Hepatocyte (in vitro differentiated cells): ENCODE data around the gene PCNT.

ENCODE experiments used
- EZH2phosphoT487 ChIP-seq: fragments of 200-600 bp; sonication (generic); IDR thresholded peaks from one replicate; pipeline ENCODE4 v1.6.1; 2018; ENCODE audit warnings: antibody characterized with exemption, mild to moderate bottlenecking, low read depth, moderate library complexity; ENCODE audit not compliant: unreplicated experiment, severe bottlenecking
- TF ChIP-seq, protein P1 (sequence below): fragments of 200-600 bp; sonication (generic); IDR thresholded peaks from 2 replicates; pipeline ENCODE4 v1.5.1; 2016; ENCODE audit warnings: antibody characterized with exemption, mild to moderate bottlenecking; ENCODE audit not compliant: poor library complexity

DNA sequence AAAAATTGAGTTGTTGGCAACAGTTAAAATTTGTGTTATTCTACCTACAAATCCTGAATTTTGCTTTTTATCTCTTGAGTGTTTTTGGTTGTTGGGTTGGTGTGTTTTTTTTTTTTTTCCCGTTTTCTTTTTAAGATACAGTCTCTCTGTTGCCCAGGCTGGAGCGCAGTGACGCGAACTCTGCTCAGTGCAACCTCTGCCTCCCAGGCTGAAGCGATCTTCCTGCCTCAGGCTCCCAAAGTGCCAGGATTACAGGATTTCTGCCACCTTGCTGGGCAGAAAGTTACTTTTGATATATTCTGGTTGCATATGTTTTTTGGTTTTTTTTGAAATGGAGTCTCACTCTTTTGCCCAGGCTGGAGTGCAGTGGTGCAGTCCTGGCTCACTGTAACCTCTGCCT, 4.2 kb downstream of the PCNT start:
- TF ChIP-seq EZH2phosphoT487, result no peak
- TF ChIP-seq, protein P1, sequence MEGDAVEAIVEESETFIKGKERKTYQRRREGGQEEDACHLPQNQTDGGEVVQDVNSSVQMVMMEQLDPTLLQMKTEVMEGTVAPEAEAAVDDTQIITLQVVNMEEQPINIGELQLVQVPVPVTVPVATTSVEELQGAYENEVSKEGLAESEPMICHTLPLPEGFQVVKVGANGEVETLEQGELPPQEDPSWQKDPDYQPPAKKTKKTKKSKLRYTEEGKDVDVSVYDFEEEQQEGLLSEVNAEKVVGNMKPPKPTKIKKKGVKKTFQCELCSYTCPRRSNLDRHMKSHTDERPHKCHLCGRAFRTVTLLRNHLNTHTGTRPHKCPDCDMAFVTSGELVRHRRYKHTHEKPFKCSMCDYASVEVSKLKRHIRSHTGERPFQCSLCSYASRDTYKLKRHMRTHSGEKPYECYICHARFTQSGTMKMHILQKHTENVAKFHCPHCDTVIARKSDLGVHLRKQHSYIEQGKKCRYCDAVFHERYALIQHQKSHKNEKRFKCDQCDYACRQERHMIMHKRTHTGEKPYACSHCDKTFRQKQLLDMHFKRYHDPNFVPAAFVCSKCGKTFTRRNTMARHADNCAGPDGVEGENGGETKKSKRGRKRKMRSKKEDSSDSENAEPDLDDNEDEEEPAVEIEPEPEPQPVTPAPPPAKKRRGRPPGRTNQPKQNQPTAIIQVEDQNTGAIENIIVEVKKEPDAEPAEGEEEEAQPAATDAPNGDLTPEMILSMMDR, result no peak
